NCI-H524 treated with DMSO at 0.1 percent for 48 hours (cell line): Measurements from ENCODE around the gene PUS7L.
"Not testable (repeated sequence)": the region's sequence is repeated elsewhere in the genome, so short reads cannot be mapped to it uniquely, and the experiment has no call there.

Experiments
- DNase-seq: peaks from one replicate; lab custom pipeline; 2025; lab: John Stamatoyannopoulos, UW

Gene PUS7L

GRCh38 chr12:43749016-43749415 is 9.6 kb downstream of the PUS7L start:
- DNase-seq, result no peak

GRCh38 chr12:43744826-43745225 is 13.8 kb downstream of the PUS7L start:
- DNase-seq, result no peak

DNA sequence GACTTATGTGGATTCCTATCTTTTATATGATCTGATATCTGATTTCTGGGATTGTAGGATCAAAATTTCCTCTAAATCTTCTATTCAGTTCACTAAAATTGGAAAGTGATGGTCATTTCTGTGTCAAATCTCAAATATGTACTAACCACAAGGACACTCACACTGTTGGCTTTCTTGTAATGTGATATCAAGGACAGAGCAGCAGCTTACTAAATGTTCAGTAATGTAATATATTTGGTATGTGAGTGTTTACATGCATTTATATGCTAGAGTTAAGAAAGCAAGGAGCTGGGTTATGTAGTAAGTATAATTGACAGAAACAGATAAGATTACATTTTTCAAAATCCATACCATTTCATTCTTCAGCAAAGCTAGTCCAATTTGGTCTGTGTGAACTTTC is 16.5 kb downstream of the PUS7L start:
- DNase-seq, result no peak

GRCh38 chr12:43740511-43741100 is 18.0 kb downstream of the PUS7L start:
- no peak for DNase-seq

GRCh38 chr12:43737646-43738045 is 20.9 kb downstream of the PUS7L start:
- no peak for DNase-seq

DNA sequence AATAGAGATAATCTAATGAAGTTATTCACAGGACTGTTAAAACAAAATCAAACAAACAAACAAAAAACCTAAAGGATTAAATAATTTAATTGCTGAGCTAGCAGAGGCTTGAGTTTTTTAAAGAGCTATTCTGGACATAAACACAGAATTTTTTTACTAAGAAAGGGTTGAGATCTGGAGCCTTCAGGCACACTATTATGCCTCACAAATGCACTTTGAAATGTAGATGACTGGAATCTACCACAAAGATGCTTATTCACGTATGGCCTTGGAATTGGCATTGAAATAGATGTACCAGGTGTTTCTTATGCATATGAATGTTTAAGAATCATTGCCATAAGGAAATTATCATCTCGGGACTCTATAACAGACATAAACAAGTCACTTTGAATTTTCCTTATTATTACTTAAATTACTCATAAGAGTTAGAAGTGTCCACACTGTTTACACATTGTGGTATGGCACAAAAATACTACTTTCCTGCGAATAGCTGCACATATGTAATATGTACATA is 21.6 kb downstream of the PUS7L start:
- no peak for DNase-seq

- no peak for DNase-seq
These were observed 24.9 kb downstream of the PUS7L start for GRCh38 chr12:43733687-43734086.

DNA sequence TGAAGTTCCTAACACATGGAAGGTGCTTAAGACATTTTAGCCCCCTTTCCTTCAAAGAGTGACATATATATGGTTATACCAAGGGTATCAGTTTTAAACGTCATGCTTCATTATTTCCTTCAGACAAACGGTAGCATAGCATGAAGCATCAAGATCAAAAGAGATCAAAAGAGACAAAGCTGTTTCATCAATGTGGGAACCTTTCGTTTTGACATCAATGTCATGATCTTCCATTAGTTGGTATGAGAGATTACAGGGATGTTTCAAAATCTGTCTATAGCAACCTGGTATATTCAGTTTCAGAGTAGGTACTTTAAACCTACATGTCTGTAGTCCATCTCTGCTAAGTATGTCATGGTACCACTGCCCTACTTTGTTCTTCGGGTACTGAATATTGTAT is 28.3 kb downstream of the PUS7L start:
- no peak for DNase-seq

- no peak for DNase-seq
These were observed 29.9 kb downstream of the PUS7L start for GRCh38 chr12:43728698-43729097.

DNA sequence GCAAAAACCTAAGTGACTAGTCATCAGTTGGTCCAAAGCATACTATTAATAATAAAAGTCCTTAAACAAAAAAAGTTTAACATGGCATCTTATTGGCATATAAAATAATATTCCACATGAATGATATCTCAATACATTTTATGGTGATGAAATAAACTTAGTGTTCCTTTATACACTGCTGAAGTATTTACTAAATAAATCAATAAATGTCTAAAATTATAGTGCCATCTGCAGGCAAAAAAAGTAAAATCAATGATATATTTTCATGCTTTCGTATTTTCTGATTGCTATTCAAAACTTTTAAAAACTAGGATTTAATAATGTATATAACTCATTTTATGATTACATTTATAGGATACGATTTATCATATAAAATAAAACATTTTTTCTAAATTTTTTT is 30.5 kb downstream of the PUS7L start:
- DNase-seq, result no peak

GRCh38 chr12:43723134-43723533 is 35.5 kb downstream of the PUS7L start:
- no peak for DNase-seq

DNA sequence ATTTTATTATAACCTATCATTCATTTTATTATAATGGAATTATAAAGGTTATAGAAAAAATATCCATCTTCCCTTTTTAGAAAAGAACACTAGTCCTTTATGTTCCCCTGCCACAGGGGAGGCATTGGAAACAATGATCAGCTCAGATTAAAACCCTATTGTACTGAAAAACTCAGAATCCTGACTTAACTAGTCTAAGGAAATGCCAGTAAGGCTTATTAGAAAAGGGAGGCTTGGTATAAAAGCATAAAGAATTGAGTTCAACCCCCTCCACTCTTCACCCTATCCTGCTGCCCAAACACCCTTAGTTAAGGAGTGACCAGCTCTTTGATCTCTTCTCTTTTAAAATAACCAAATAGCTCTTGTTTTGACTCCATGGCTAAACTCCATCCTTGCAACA is 36.0 kb downstream of the PUS7L start:
- no peak for DNase-seq

DNA sequence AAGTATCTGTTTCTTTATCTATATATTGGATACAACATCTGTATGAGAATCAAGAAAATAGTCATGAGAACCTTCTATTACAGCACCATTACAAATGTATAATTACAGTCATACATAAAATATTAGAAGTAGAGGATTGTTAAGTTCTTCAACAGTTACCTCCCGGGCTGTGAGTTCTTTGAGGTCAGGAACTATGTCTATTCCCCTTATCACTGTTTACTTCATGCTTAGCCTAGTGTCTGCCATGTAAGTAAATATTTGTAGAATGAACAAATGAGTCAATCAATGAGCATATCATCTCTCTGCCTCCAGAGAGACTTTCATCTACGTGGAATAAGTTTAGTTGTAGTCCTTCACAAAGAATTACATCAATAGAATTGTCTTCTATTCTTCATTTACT is 47.2 kb downstream of the PUS7L start:
- no peak for DNase-seq

DNA sequence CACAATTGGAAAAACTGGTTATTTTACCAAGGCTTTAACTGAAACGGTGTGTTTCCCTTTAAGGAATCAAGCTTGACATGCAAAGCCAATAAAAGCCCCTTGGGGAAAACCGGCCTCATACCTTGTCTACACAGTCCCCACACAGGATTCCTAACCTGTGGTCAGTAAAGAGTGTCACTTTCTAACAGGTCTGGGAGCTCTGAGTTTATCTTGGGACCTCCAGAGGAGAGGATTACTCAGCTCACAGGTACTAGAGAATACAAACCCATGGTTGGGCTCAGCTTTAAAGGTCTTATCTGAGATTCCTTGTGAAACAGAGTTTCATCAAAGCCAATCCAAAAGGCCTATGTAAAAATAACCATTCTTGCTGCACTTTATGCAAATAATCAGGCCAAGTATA is 54.8 kb downstream of the PUS7L start:
- not testable (repeated sequence) for DNase-seq

GRCh38 chr12:43701194-43701593 is 57.4 kb downstream of the PUS7L start:
- DNase-seq, result not testable (repeated sequence)

- no peak for DNase-seq
These were observed 62.4 kb downstream of the PUS7L start for GRCh38 chr12:43696154-43696553.

DNA sequence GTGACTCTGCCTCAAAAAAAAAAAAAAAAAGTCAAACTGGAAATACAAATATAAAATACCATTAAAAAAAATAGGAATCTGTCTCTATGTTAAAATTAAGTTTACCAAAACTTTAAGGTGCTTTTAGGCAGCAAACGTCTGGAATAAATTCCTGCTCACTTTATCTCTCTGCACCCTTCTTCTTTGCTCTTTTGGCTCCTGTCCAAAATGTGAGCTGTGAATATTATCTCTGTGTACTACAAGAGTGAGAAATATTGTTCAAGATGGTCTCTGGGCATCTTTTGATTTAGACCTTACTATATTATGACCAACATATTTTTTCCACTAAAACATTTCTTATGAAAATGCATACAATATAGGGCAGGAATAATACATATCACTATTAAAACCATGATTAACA is 63.7 kb downstream of the PUS7L start:
- no peak for DNase-seq

DNA sequence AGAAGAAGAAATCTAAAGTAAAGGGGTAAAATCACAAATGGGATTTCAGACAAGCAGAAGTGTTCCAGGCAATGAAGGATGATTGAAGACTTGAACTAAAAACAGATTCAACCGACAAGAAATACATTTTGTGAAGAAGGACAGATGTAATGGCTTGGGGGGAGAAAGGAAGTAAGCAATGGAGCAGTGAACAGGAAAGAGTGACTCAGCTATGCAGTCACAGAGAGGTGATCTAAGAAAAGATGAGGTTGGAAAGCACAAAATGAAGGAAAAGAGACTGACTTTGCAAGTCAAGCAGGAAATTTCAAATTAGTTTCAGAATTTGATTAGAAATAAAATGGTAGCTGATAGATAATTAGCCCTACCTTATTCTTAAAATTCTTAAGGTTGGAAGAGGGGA is 66.5 kb downstream of the PUS7L start:
- no peak for DNase-seq

GRCh38 chr12:43685491-43685890 is 73.1 kb downstream of the PUS7L start:
- DNase-seq, result not testable (repeated sequence)

GRCh38 chr12:43676183-43676813 is 82.3 kb downstream of the PUS7L start:
- DNase-seq, result no peak

GRCh38 chr12:43675048-43675904 is 83.3 kb downstream of the PUS7L start:
- no peak for DNase-seq

DNA sequence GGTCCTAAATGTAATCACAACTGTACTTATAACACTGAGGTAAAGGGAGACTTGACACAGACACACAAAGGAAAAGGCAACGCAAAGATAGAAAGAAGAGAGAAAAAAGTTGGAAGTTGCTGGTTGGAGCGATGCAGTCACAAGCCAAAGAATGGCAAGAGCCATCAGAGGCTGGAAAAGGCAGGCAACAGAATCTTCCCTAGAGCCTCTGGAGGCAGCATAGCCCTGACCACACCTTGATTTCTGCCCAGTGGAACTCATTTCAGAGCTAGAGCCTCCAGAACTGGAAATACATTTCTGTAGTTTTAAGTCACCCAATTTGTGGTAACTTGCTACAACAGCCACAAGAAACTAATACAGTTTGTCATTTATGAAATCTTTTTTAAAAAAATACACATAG is 89.2 kb downstream of the PUS7L start:
- DNase-seq, result no peak
